GM18511 (cell line): ENCODE data around the gene MMP10.

Experiments used
- ATAC-seq: cut with Tn5 transposase; IDR thresholded peaks from one replicate; pipeline ENCODE4 v1.9.1; 2021; ENCODE audit warnings: mild to moderate bottlenecking, moderate library complexity; ENCODE audit not compliant: unreplicated experiment

MMP10 gene

DNA sequence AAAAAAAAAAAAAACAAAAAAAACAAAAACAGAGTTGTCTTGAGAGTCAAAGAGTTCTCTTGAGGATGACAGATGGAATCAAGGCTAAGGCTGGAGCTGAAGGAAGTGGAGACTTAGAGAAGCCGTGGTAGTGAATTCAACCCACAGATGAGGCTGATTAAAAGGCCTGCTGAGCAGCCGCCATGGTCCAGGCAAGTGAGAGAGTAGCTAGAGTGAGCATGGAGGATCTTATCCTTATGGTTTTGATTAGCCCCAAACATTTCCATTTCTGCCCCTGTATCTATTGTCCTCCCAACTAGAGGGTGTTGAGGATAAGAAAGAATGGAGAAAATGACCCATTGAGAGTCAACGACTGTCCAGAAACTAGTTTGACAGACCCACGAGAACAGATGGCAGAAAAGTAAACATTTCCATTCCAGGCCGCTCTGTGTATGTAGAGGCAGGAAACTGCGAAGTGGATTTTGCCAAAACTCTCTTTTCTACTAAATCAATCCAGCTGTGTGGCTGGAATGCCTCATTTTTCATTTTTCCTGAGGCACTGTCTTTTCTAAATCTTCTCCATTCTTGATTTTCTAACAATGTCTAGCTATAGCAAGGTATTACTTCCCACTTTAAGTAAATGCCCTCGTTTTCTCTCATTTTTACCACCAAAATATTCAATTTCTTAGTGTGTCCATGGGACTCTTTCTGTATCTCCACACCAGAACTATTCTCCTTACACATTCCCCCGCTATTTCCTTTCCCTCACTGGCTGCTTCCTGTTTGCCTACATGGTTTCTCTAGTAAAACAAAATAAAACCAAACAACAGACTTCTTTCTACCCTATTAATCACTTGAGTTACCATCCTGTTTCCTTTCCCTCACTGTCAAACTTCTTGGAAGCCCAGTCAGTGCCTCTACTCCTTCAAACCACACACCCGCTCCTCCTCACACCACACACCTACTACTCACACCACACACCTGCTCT, 50.3 kb downstream of the MMP10 start:
- no peak for ATAC-seq

DNA sequence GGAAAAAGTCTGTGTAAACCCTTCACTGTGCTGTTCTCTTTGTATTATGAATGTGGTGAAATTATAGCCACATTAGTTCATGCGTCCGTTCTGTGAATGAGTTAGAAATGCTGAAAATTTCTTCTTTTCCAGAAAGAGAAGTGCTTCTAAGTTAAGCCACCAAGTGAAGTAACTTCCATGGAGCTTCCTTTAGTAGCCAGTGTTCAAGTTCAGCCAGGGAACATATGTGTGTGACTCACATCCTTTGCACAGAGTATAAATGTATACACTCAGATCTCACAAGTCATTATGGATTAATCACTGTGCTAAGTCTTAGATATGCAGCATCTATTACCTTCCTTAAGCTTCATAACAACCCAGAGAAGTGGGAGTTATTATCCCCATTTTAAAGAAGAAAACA, 52.5 kb downstream of the MMP10 start:
- no peak for ATAC-seq

DNA sequence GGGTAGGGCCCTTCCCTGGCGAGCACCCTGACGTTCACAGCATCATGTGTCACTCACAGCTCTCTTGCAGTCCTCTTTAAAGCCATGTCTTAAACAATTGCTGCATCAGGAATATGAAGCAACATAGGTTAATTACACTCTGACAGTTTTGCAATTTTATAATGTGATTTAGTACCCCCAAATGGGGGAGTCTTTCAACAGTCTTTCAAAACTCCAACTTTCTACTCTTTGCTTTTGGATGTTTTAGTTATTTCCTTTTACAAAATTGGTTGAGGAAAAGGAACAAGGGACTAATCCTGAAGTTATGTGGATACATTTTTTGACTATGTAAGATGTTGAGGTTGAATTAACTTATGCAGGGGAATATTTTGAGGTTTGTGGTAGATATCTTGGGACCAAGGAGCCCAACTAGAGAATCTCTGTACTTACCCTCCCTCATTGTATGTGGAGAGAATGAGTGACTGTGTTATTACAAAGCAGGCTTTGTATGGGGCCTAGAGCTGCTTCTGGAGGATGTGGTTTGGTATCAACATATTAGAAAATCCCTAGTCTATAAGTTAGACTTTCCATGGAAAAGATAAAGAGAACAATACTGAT, 55.4 kb downstream of the MMP10 start, which contains the start of gene MMP8:
MMP8 (minus strand) TSS at position 51 of the 597 bp plus-strand sequence. CDS start 99 bp downstream, outside the sequence.
- no peak for ATAC-seq

DNA sequence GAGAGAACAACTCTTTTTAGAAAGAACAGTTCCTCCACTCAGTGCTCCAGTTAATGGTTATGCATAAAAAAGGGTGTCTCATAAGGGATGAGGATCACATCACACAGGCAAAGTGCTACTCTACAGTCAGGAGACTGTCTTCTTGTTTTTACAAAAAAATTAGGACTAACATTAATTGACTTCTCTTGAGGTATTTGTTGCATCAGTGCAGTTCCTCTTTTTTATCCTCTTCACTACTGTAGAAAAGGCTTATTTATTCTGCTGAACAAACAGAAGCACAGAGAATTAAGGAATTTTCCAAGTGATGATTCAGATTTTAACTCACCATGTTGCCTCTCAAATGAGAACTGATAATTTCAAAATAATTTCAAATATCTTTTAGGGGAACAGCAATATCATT, 57.6 kb downstream of the MMP10 start:
- no peak for ATAC-seq
